ENCODE measurements around the gene STAU1.
"Not testable (repeated sequence)": the region's sequence is repeated elsewhere in the genome, so short reads cannot be mapped to it uniquely, and the experiment has no call there.

STAU1 gene

GRCh38 chr20:49103647-49104364, 84.3 kb downstream of the STAU1 start:
- no peaks in the 10 kb centered on the region for H3K9me3 ChIP-seq (ENCODE audit: insufficient read depth, low read depth, low read length)
- no CpG with 5 or more reads among the region's 7 CpGs for WGBS (ENCODE audit: extremely low coverage, insufficient coverage, insufficient read length)

GRCh38 chr20:49103019-49103418, 85.1 kb downstream of the STAU1 start:
- H3K4me1 ChIP-seq (ENCODE audit: control insufficient read depth in 1 of 2, insufficient read depth in 2 of 2, low read length in 2 of 2) = peaks cover 0 to 2% of the 10 kb centered on the region in 2 experiments
- H3K18ac ChIP-seq (ENCODE audit: low read length) = no peak overlapping the region
- H3K79me2 ChIP-seq (ENCODE audit: control insufficient read depth, insufficient read depth, low read length, poor library complexity) = no peaks in the 10 kb centered on the region
- peaks cover 31 to 48% of the 10 kb centered on the region in 2 experiments for H3K36me3 ChIP-seq (ENCODE audit: control insufficient read depth in 1 of 2, insufficient read depth in 2 of 2, low read length in 2 of 2)
- H2AK5ac ChIP-seq (ENCODE audit: low read length) = no peak overlapping the region
- no peak overlapping the region for H3K23ac ChIP-seq (ENCODE audit: low read length)
- no peak overlapping the region for H4K12ac ChIP-seq (ENCODE audit: low read depth, low read length)
- no peak overlapping the region for H3K4me3 ChIP-seq (ENCODE audit: low read depth, low read length)
- no peak overlapping the region for H4K8ac ChIP-seq (ENCODE audit: low read depth, low read length)
- no peak overlapping the region for H2BK5ac ChIP-seq (ENCODE audit: low read depth, low read length, poor library complexity)
- H3K14ac ChIP-seq (ENCODE audit: low read length) = no peak overlapping the region
- no peak overlapping the region for H3K9ac ChIP-seq (ENCODE audit: low read length)
- H2BK12ac ChIP-seq (ENCODE audit: low read length) = no peak overlapping the region
- H3K4me2 ChIP-seq (ENCODE audit: low read length) = no peak overlapping the region
- no peak overlapping the region for H3K4ac ChIP-seq (ENCODE audit: low read depth, low read length)
- no peak overlapping the region for H2AFZ ChIP-seq (ENCODE audit: insufficient read depth, low read length, poor library complexity)
- no peak overlapping the region for H3K27ac ChIP-seq (ENCODE audit: low read depth, low read length)
- no peak overlapping the region for H4K91ac ChIP-seq (ENCODE audit: low read depth, low read length)
- no peaks in the 10 kb centered on the region for H3K27me3 ChIP-seq (ENCODE audit: insufficient read depth, low read length)
- H3K9me3 ChIP-seq (ENCODE audit: insufficient read depth, low read depth, low read length) = no peaks in the 10 kb centered on the region
- WGBS (ENCODE audit: extremely low coverage, insufficient coverage, insufficient read length) = no CpG with 5 or more reads among the region's 4 CpGs
- H3K79me1 ChIP-seq (ENCODE audit: low read length) = no peaks in the 10 kb centered on the region
- no peak overlapping the region for H2BK120ac ChIP-seq (ENCODE audit: insufficient read depth, low read length, poor library complexity)
- no peak for DNase-seq

More at GRCh38 chr20:49103647-49104364, 84.3 kb downstream of the STAU1 start:
- no peak overlapping the region for H3K23ac ChIP-seq (ENCODE audit: low read length)
- H4K8ac ChIP-seq (ENCODE audit: low read depth, low read length) = no peak overlapping the region
- no peak overlapping the region for H3K4me3 ChIP-seq (ENCODE audit: low read depth, low read length)
- no peak overlapping the region for H2BK5ac ChIP-seq (ENCODE audit: low read depth, low read length, poor library complexity)
- H3K4me2 ChIP-seq (ENCODE audit: low read length) = no peak overlapping the region
- no peaks in the 10 kb centered on the region for H3K79me2 ChIP-seq (ENCODE audit: control insufficient read depth, insufficient read depth, low read length, poor library complexity)
- H3K27ac ChIP-seq (ENCODE audit: low read depth, low read length) = no peak overlapping the region
- no peak overlapping the region for H3K9ac ChIP-seq (ENCODE audit: low read length)
- H3K79me1 ChIP-seq (ENCODE audit: low read length) = no peaks in the 10 kb centered on the region
- no peak overlapping the region for H2AFZ ChIP-seq (ENCODE audit: insufficient read depth, low read length, poor library complexity)
- H3K14ac ChIP-seq (ENCODE audit: low read length) = no peak overlapping the region
- no peak overlapping the region for H3K18ac ChIP-seq (ENCODE audit: low read length)
- H2BK12ac ChIP-seq (ENCODE audit: low read length) = no peak overlapping the region
- no peak overlapping the region for H2BK120ac ChIP-seq (ENCODE audit: insufficient read depth, low read length, poor library complexity)
- peaks cover 30 to 47% of the 10 kb centered on the region in 2 experiments for H3K36me3 ChIP-seq (ENCODE audit: control insufficient read depth in 1 of 2, insufficient read depth in 2 of 2, low read length in 2 of 2)
- H3K27me3 ChIP-seq (ENCODE audit: insufficient read depth, low read length) = no peaks in the 10 kb centered on the region
- H3K4me1 ChIP-seq (ENCODE audit: control insufficient read depth in 1 of 2, insufficient read depth in 2 of 2, low read length in 2 of 2) = peaks cover 0 to 2% of the 10 kb centered on the region in 2 experiments
- no peak overlapping the region for H4K91ac ChIP-seq (ENCODE audit: low read depth, low read length)
- H2AK5ac ChIP-seq (ENCODE audit: low read length) = no peak overlapping the region
- no peak overlapping the region for H3K4ac ChIP-seq (ENCODE audit: low read depth, low read length)
- no peak for DNase-seq
- no peak overlapping the region for H4K12ac ChIP-seq (ENCODE audit: low read depth, low read length)

GRCh38 chr20:49100972-49101371, 87.2 kb downstream of the STAU1 start:
- Histone ChIP-seq H3K36me3 (ENCODE audit: control insufficient read depth in 1 of 2, insufficient read depth in 2 of 2, low read length in 2 of 2) (peaks cover 40 to 57% of the 10 kb centered on the region in 2 experiments), H3K14ac (ENCODE audit: low read length) (no peak overlapping the region)

GRCh38 chr20:49100292-49100691, 87.8 kb downstream of the STAU1 start:
- not testable (repeated sequence) for H4K12ac ChIP-seq (ENCODE audit: low read depth, low read length); H3K4me3 ChIP-seq (ENCODE audit: low read depth, low read length); H3K9me3 ChIP-seq (ENCODE audit: insufficient read depth, low read depth, low read length); H3K9ac ChIP-seq (ENCODE audit: low read length); H2BK120ac ChIP-seq (ENCODE audit: insufficient read depth, low read length, poor library complexity); H4K91ac ChIP-seq (ENCODE audit: low read depth, low read length); H3K4ac ChIP-seq (ENCODE audit: low read depth, low read length); H2BK12ac ChIP-seq (ENCODE audit: low read length); H2AFZ ChIP-seq (ENCODE audit: insufficient read depth, low read length, poor library complexity); H3K79me2 ChIP-seq (ENCODE audit: control insufficient read depth, insufficient read depth, low read length, poor library complexity); H3K79me1 ChIP-seq (ENCODE audit: low read length); H2AK5ac ChIP-seq (ENCODE audit: low read length); H3K18ac ChIP-seq (ENCODE audit: low read length); H3K27ac ChIP-seq (ENCODE audit: low read depth, low read length); H2BK5ac ChIP-seq (ENCODE audit: low read depth, low read length, poor library complexity); DNase-seq; H3K23ac ChIP-seq (ENCODE audit: low read length); H3K4me1 ChIP-seq (ENCODE audit: control insufficient read depth in 1 of 2, insufficient read depth in 2 of 2, low read length in 2 of 2); H3K27me3 ChIP-seq (ENCODE audit: insufficient read depth, low read length); H3K4me2 ChIP-seq (ENCODE audit: low read length); H3K14ac ChIP-seq (ENCODE audit: low read length); H4K8ac ChIP-seq (ENCODE audit: low read depth, low read length)
- H3K36me3 ChIP-seq (ENCODE audit: control insufficient read depth in 1 of 2, insufficient read depth in 2 of 2, low read length in 2 of 2) = peaks cover 43 to 59% of the 10 kb centered on the region in 2 experiments
- WGBS (ENCODE audit: extremely low coverage, insufficient coverage, insufficient read length) = no CpG with 5 or more reads among the region's 5 CpGs

More at GRCh38 chr20:49100972-49101371, 87.2 kb downstream of the STAU1 start:
- no peak for DNase-seq
- H4K8ac ChIP-seq (ENCODE audit: low read depth, low read length) = no peak overlapping the region
- no peak overlapping the region for H2BK5ac ChIP-seq (ENCODE audit: low read depth, low read length, poor library complexity)
- no peak overlapping the region for H3K4me2 ChIP-seq (ENCODE audit: low read length)
- no peak overlapping the region for H3K9ac ChIP-seq (ENCODE audit: low read length)
- no peak overlapping the region for H4K12ac ChIP-seq (ENCODE audit: low read depth, low read length)
- H4K91ac ChIP-seq (ENCODE audit: low read depth, low read length) = no peak overlapping the region
- no peak overlapping the region for H3K23ac ChIP-seq (ENCODE audit: low read length)
- H3K9me3 ChIP-seq (ENCODE audit: insufficient read depth, low read depth, low read length) = no peaks in the 10 kb centered on the region
- H2AFZ ChIP-seq (ENCODE audit: insufficient read depth, low read length, poor library complexity) = no peak overlapping the region
- H3K27me3 ChIP-seq (ENCODE audit: insufficient read depth, low read length) = no peaks in the 10 kb centered on the region
- no peaks in the 10 kb centered on the region for H3K79me2 ChIP-seq (ENCODE audit: control insufficient read depth, insufficient read depth, low read length, poor library complexity)
- peaks cover 0 to 2% of the 10 kb centered on the region in 2 experiments for H3K4me1 ChIP-seq (ENCODE audit: control insufficient read depth in 1 of 2, insufficient read depth in 2 of 2, low read length in 2 of 2)
- no peak overlapping the region for H2AK5ac ChIP-seq (ENCODE audit: low read length)
- H2BK120ac ChIP-seq (ENCODE audit: insufficient read depth, low read length, poor library complexity) = no peak overlapping the region
- H3K27ac ChIP-seq (ENCODE audit: low read depth, low read length) = no peak overlapping the region
- no peaks in the 10 kb centered on the region for H3K79me1 ChIP-seq (ENCODE audit: low read length)
- no peak overlapping the region for H3K4ac ChIP-seq (ENCODE audit: low read depth, low read length)
- H2BK12ac ChIP-seq (ENCODE audit: low read length) = no peak overlapping the region
- no peak overlapping the region for H3K18ac ChIP-seq (ENCODE audit: low read length)
- no CpG with 5 or more reads among the region's 4 CpGs for WGBS (ENCODE audit: extremely low coverage, insufficient coverage, insufficient read length)
- no peak overlapping the region for H3K4me3 ChIP-seq (ENCODE audit: low read depth, low read length)
